ENCODE results near the gene ASPHD2.

Gene ASPHD2

DNA sequence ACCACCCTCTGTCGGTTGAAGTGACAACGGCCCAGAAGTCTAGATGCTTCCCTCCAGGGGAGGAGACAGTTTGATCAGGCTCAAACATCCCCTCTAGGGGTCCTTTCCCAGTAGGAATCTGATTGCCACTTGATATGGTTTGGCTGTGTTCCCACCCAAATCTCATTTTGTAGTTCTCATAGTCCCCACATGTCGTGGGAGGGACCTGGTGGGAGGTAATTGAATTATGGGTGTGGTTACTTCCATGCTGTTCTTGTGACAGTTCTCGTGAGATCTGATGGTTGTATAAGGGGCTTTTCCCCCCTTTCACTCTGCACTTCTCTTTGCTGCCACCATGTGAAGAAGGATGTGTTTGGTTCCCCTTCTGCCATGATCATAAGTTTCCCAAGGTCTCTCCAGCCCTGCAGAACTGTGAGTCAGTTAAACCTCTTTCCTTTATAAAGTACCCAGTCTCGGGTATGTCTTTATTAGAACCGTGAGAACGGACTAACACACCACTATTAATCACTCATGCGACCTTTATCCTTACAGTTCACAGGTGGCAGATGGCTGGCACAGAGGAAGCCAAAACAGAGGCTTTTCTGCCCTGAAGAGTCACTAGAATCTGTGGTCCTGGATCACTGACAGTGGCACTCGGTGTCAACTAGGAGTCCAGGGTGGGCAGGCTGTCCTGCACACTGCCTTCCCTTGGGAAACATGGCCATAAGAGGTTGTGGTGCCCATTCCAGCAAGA is 21.6 kb downstream of the ASPHD2 start:
- no peak overlapping the region for H3K4me3 ChIP-seq (ENCODE audit: low read depth, low read length)
- TF ChIP-seq, protein P1, sequence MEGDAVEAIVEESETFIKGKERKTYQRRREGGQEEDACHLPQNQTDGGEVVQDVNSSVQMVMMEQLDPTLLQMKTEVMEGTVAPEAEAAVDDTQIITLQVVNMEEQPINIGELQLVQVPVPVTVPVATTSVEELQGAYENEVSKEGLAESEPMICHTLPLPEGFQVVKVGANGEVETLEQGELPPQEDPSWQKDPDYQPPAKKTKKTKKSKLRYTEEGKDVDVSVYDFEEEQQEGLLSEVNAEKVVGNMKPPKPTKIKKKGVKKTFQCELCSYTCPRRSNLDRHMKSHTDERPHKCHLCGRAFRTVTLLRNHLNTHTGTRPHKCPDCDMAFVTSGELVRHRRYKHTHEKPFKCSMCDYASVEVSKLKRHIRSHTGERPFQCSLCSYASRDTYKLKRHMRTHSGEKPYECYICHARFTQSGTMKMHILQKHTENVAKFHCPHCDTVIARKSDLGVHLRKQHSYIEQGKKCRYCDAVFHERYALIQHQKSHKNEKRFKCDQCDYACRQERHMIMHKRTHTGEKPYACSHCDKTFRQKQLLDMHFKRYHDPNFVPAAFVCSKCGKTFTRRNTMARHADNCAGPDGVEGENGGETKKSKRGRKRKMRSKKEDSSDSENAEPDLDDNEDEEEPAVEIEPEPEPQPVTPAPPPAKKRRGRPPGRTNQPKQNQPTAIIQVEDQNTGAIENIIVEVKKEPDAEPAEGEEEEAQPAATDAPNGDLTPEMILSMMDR (IDR thresholded peaks at IDR 0.05; ENCODE audit: low read depth, low read length, missing control alignments), result no peak
- in situ Hi-C loops (cut with HindIII; ENCODE audit: low sequenced_read_pairs), result no loop called here

DNA sequence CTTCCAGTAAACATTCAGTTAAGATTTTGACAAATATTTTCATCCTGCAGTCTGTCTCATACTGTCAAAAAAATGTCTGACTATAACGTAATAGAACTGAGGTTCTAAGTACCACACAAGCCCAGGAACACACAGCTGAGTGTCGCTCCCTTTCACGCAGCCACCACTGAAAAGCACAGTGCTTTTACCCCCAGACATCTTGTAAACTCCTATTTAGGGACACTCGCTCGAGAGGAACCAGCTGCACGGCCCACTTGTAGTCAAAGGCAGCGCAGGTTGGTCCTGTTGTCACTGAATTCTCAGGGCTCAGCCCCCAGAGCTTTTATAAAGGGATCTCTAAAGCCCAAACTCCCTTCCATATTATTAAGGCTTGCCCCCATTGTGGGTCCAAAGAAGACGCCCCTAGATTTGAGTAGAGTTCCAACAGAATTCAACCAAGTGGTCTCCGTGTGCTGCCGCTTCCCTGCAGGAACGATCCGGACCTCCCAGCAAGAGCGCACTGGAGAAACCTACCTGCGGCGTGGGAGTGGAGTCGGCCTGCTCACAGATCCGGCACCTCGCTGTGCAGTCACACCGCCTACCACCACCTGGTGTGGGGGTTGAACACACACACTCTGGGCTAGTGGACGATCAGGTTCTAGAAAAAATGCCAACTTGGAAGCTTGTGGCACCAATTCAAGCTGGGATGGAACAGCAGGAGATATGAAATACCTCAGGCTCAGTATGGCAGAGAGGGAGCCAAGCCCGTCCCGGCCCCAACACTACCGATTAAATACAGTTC is 23.4 kb downstream of the ASPHD2 start:
- in situ Hi-C loops (cut with HindIII; ENCODE audit: low sequenced_read_pairs), result no loop called here
- no peak for DNase-seq (ENCODE audit: low read depth)
- TF ChIP-seq, protein P1 (IDR thresholded peaks at IDR 0.05; ENCODE audit: low read depth, low read length, missing control alignments), result no peak
- H3K4me3 ChIP-seq (ENCODE audit: low read depth, low read length), result no peak overlapping the region

More for the DNA sequence above, 21.6 kb downstream of the ASPHD2 start:
- no peak for DNase-seq (ENCODE audit: low read depth)

DNA sequence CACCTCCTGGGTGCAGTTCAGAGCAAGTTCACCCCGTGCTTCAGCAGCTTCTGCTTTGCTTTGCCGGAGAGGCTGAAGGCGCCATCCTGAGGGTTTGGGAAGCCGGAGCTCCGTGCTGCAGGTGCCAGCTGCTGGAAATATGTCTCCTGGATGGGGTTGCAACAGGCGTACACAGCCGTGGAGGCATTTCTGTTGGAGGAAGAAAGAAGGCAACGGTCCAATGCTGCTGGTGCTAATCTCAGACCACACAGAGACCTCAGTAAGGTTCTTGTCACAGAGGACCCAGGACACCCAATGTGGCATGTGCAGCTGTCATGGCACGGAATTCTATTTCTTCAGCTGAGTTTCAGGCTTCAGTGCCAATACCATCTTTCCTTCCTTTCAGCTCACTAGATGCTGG is 24.2 kb downstream of the ASPHD2 start:
- no peak overlapping the region for H3K4me3 ChIP-seq (ENCODE audit: low read depth, low read length)
- in situ Hi-C loops (cut with HindIII; ENCODE audit: low sequenced_read_pairs), result no loop called here
- DNase-seq (ENCODE audit: low read depth), result no peak
- TF ChIP-seq, protein P1 (IDR thresholded peaks at IDR 0.05; ENCODE audit: low read depth, low read length, missing control alignments), result no peak

DNA sequence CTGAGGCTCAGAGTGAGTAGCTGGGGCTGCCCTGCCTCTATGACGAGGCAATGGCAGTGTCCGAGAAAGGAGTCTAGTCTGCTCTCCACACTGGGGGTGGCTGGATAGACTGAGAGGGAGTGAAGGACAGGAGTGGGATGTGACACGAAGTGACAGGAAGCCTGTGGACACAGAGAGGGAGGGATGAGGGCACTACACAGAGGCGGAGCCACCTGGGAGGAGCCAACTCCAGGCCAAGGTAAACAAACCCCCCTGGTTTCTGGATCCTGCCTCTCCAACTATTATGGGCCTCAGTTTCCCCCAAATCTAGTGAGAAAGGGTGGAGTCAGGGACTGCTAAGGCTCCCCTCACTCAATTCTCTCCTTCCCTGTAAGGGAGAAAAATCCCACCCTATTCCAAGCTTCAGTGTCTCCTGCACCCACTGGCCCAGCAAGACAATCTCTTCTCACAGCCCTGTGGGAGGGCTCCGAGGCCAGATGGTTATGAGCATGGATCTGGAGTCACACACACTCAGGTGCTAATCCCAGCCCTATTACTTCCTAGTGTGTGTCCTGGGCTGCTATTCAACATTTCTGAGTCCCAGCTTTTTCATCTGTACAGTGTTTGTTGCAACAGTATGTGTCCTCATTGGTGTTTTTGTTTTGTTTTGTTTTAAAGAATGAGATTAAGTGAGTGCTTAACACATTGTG is 24.9 kb downstream of the ASPHD2 start:
- no peak for DNase-seq (ENCODE audit: low read depth)
- no peak overlapping the region for H3K4me3 ChIP-seq (ENCODE audit: low read depth, low read length)
- in situ Hi-C loops (cut with HindIII; ENCODE audit: low sequenced_read_pairs), result no loop called here
- TF ChIP-seq, protein P1 (IDR thresholded peaks at IDR 0.05; ENCODE audit: low read depth, low read length, missing control alignments), result no peak

DNA sequence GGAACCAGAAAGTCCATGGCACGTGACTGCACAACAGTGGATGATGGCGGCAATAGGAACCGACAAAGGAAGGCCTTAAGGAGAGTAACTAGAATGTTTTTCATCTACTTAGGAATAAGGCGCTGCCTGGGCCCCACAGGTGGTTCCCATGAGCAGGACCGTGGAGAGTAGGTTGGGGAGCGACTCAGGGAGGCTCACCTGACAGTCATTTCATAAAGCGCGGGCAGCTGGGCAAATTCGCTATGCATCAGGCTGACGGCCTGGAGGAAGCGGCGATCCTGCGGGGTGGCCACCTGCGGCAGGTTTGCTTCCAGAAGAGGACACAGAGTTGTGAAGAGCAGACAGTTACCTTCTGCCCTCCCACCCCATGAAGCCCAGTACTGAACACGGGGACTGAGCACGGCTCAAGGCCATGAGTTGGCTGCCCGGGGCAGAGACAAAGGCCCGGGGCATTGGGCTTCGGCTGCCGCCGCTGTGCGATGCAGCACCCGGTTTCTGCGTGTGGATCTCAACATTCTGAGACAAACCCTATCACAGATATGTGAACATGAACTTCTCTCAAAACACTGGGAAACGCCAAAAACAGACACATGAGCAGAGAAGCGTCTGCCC is 28.7 kb downstream of the ASPHD2 start:
- in situ Hi-C loops (cut with HindIII; ENCODE audit: low sequenced_read_pairs), result no loop called here
- no peak overlapping the region for H3K4me3 ChIP-seq (ENCODE audit: low read depth, low read length)
- TF ChIP-seq, protein P1 (IDR thresholded peaks at IDR 0.05; ENCODE audit: low read depth, low read length, missing control alignments), result no peak
- DNase-seq (ENCODE audit: low read depth), result no peak

DNA sequence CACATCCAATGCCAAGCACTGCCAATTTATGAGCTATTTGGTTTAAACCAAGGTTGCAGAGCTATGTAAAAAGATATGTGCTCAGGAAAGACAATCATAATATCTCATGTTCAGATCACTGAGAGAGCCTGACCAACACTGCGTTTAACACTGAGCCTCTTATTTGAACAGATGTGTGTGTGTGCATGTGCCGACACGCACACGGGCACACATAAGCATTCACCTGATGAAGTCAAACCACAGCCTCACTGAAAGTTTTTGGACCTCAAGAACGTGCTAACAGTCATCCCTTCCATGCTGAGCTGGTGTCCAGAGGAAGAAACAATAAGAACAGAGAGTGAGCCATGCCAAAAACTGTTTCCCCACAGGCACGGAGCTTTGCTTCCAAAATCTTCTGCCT is 31.1 kb downstream of the ASPHD2 start:
- TF ChIP-seq, protein P1 (IDR thresholded peaks at IDR 0.05; ENCODE audit: low read depth, low read length, missing control alignments), result no peak
- no peak overlapping the region for H3K4me3 ChIP-seq (ENCODE audit: low read depth, low read length)
- no peak for DNase-seq (ENCODE audit: low read depth)
- in situ Hi-C loops (cut with HindIII; ENCODE audit: low sequenced_read_pairs), result loop anchor here (10.0 kb wide), 1 partner anchor 95 kb away; no protein-coding TSS in a partner anchor

Data from astrocyte of the cerebellum (primary cell).